ENCODE measurements around the gene ITCH.

GRCh38 chr20:34374209-34374760 is 11.2 kb downstream of the ITCH start:
- TF ChIP-seq POLR2AphosphoS5 (IDR thresholded peaks at IDR 0.05) = no peak
- no peak for TF ChIP-seq CTCF (IDR thresholded peaks at IDR 0.05; ENCODE audit: poor library complexity, severe bottlenecking)
- no peak for TF ChIP-seq EP300 (conservative IDR thresholded peaks at IDR 0.05; ENCODE audit: poor library complexity, severe bottlenecking)

Measured in neural cell (in vitro differentiated cells).